IMR-90 (cell line): ENCODE results near the gene DCHS1. TPM values are rescaled to one million over a fixed set of nuclear protein-coding genes. Genes with fewer than 3 reads are reported as not detected.

Experiments
- ATAC-seq: fragments of 200-7000 bp; cut with Tn5 transposase; 2 replicates; pipeline ENCODE4 v1.9.1; 2020; ENCODE audit warnings: low read depth, mild to moderate bottlenecking, moderate library complexity
- BruUV-seq: library from RNA; stranded (reverse); fragments of 400-500 nt; replicated peaks from 2 replicates; lab custom pipeline; 2021; lab: Mats Ljungman, UMichigan
- CTCF ChIA-PET: fragments of 300-600 bp; formaldehyde crosslinking; extraction: SDS; loops from one replicate; lab custom pipeline; 2021; ENCODE audit warnings: antibody characterized with exemption; lab: Yijun Ruan, JAX
- POLR2A ChIA-PET: fragments of 300-600 bp; sonication (Branson Sonifier 250); formaldehyde crosslinking; loops from one replicate; lab custom pipeline; 2022; ENCODE audit warnings: antibody characterized with exemption; ENCODE audit not compliant: unreplicated experiment; lab: Charles Lee
- DNase-seq: peaks from one replicate; pipeline ENCODE4 v3.0.0; 2013
- H2AFZ ChIP-seq: replicated peaks from 2 replicates; pipeline ENCODE3; 2013; ENCODE audit warnings: low read length, mild to moderate bottlenecking; ENCODE audit not compliant: poor library complexity
- H2AK5ac ChIP-seq: 2 replicates; pipeline ENCODE4 v1.6.1; 2013; ENCODE audit warnings: low read depth, low read length, inconsistent platforms
- H2AK9ac ChIP-seq: replicated peaks from 2 replicates; pipeline ENCODE3; 2013; ENCODE audit warnings: mild to moderate bottlenecking, low read depth, low read length, moderate library complexity; ENCODE audit not compliant: poor library complexity
- H2BK120ac ChIP-seq: 2 replicates; pipeline ENCODE4 v1.6.1; 2013; ENCODE audit warnings: low read depth, low read length, inconsistent platforms
- H2BK15ac ChIP-seq: 3 replicates; pipeline ENCODE4 v1.6.1; 2013; ENCODE audit warnings: low read depth, low read length, inconsistent platforms
- H2BK20ac ChIP-seq: 2 replicates; pipeline ENCODE4 v1.6.1; 2013; ENCODE audit warnings: low read depth, mild to moderate bottlenecking, inconsistent platforms, low read length, moderate library complexity
- H2BK5ac ChIP-seq: 2 replicates; pipeline ENCODE4 v1.6.1; 2013; ENCODE audit warnings: mild to moderate bottlenecking, low read depth, low read length, inconsistent platforms; ENCODE audit not compliant: poor library complexity, severe bottlenecking
- H3K14ac ChIP-seq: replicated peaks from 2 replicates; pipeline ENCODE4 v1.6.1; 2013; ENCODE audit warnings: low read depth, low read length, inconsistent platforms
- H3K18ac ChIP-seq: 2 replicates; pipeline ENCODE4 v1.6.1; 2013; ENCODE audit warnings: low read depth, low read length, control low read depth
- H3K23ac ChIP-seq: 2 replicates; pipeline ENCODE4 v1.6.1; 2013; ENCODE audit warnings: low read depth, low read length, inconsistent platforms
- H3K27ac ChIP-seq: 2 replicates; pipeline ENCODE4 v1.5.1; 2013; ENCODE audit warnings: mild to moderate bottlenecking, control low read depth, low read length; ENCODE audit not compliant: insufficient read depth
- H3K27me3 ChIP-seq: 2 replicates; pipeline ENCODE4 v1.6.1; 2013; ENCODE audit warnings: low read length; ENCODE audit not compliant: control insufficient read depth, insufficient read depth
- H3K36me3 ChIP-seq: 2 replicates; pipeline ENCODE4 v1.6.1; 2013; ENCODE audit warnings: low read length, mixed read lengths; ENCODE audit not compliant: control insufficient read depth, insufficient read depth
- H3K4ac ChIP-seq: 2 replicates; pipeline ENCODE4 v1.6.1; 2013; ENCODE audit warnings: low read depth, low read length, inconsistent platforms
- H3K4me1 ChIP-seq: 2 replicates; pipeline ENCODE4 v1.6.1; 2013; ENCODE audit warnings: low read length, mixed read lengths; ENCODE audit not compliant: control insufficient read depth, insufficient read depth
- H3K4me2 ChIP-seq: 2 replicates; pipeline ENCODE4 v1.6.1; 2013; ENCODE audit warnings: low read depth, mild to moderate bottlenecking, control low read depth, low read length, moderate library complexity
- H3K4me3 ChIP-seq: 2 replicates; pipeline ENCODE4 v1.5.1; 2013; ENCODE audit warnings: low read depth, mild to moderate bottlenecking, control low read depth, low read length, moderate library complexity; ENCODE audit not compliant: insufficient read depth
- H3K56ac ChIP-seq: 2 replicates; pipeline ENCODE4 v1.6.1; 2013; ENCODE audit warnings: low read length, inconsistent platforms; ENCODE audit not compliant: insufficient read depth; ENCODE audit errors: extremely low read depth
- H3K79me1 ChIP-seq, 2 experiments: 2 replicates each; pipeline ENCODE4 v1.6.1; 2013; ENCODE audit warnings: low read length in 2 of 2, inconsistent platforms in 1 of 2, low read depth in 1 of 2
- H3K9ac ChIP-seq: 2 replicates; pipeline ENCODE4 v1.6.1; 2013; ENCODE audit warnings: low read depth, low read length, control low read depth
- H3K9me1 ChIP-seq: 2 replicates; pipeline ENCODE4 v1.6.1; 2013; ENCODE audit warnings: low read length, inconsistent platforms; ENCODE audit not compliant: insufficient read depth
- H3K9me3 ChIP-seq: 2 replicates; pipeline ENCODE4 v1.6.1; 2013; ENCODE audit warnings: low read length; ENCODE audit not compliant: control insufficient read depth, insufficient read depth
- H4K20me1 ChIP-seq: 2 replicates; pipeline ENCODE4 v1.6.1; 2013; ENCODE audit warnings: low read length, inconsistent platforms; ENCODE audit not compliant: insufficient read depth
- H4K5ac ChIP-seq: 2 replicates; pipeline ENCODE4 v1.6.1; 2013; ENCODE audit warnings: mild to moderate bottlenecking, low read depth, low read length, control low read depth
- H4K8ac ChIP-seq, 2 experiments: 2 replicates each; pipeline ENCODE4 v1.6.1; 2013; ENCODE audit warnings: low read depth in 2 of 2, low read length in 2 of 2, control low read depth in 1 of 2, inconsistent platforms in 1 of 2
- H4K91ac ChIP-seq: 2 replicates; pipeline ENCODE4 v1.6.1; 2013; ENCODE audit warnings: low read depth, low read length, inconsistent platforms; ENCODE audit not compliant: insufficient read depth
- FOS ChIP-seq: fragments of 150-350 bp; IDR thresholded peaks from 2 replicates; pipeline ENCODE4 v1.6.1; 2016; ENCODE audit warnings: low read depth, low read length
- MXI1 ChIP-seq: IDR thresholded peaks from 2 replicates; pipeline ENCODE4 v1.6.1; 2012; ENCODE audit warnings: low read depth, mild to moderate bottlenecking, low read length, moderate library complexity, borderline replicate concordance
- NFE2L2 ChIP-seq: fragments of 150-350 bp; IDR thresholded peaks from 2 replicates; pipeline ENCODE4 v1.6.1; 2016; ENCODE audit warnings: low read depth, mild to moderate bottlenecking, low read length
- POLR2A ChIP-seq: IDR thresholded peaks from 2 replicates; pipeline ENCODE4 v1.6.1; 2012; ENCODE audit warnings: mild to moderate bottlenecking, low read depth, low read length
- RCOR1 ChIP-seq: IDR thresholded peaks from 2 replicates; pipeline ENCODE4 v1.6.1; 2012; ENCODE audit warnings: mild to moderate bottlenecking, low read length, improper control_type of control experiment; ENCODE audit not compliant: insufficient replicate concordance
- RFX5 ChIP-seq: IDR thresholded peaks from 2 replicates; pipeline ENCODE4 v1.8.0; 2012; ENCODE audit warnings: low read depth, mild to moderate bottlenecking, low read length, moderate library complexity
- SMC3 ChIP-seq: fragments of 150-350 bp; IDR thresholded peaks from 2 replicates; pipeline ENCODE4 v1.6.1; 2016; ENCODE audit warnings: low read depth, mild to moderate bottlenecking, antibody characterized with exemption, low read length, moderate library complexity
- WGBS, 2 experiments: methylation state at CpG; one replicate each; pipeline versions ENCODE4 v1.1.5 to v1.1.7; 2013; ENCODE audit warnings: missing lambda C conversion rate in 2 of 2; ENCODE audit not compliant: insufficient read length in 1 of 2; ENCODE audit errors: extremely low coverage in 2 of 2; 5-methylcytosine and 5-hydroxymethylcytosine counted together
- dilution Hi-C: fragments of 300-500 bp; cut with HindIII; formaldehyde crosslinking; loops from one replicate; pipeline ENCODE4 v1.14.3; 2018; ENCODE audit warnings: low sequenced_read_pairs; ENCODE audit not compliant: unreplicated experiment
- in situ Hi-C: fragments of 300-500 bp; cut with MboI; formaldehyde crosslinking; loops from 3 replicates; pipeline ENCODE4 v1.14.3; 2019; ENCODE audit warnings: low sequenced_read_pairs, inconsistent platforms, mixed read lengths
- intact Hi-C: fragments of 100-400 bp; cut with micrococcal nuclease; formaldehyde crosslinking; loops from 2 replicates; pipeline ENCODE4 v1.10.0; 2022
- polyA plus RNA-seq, 3 experiments: library from polyadenylated mRNA; depleted of rRNA; stranded (reverse); fragments of >200 nt; gene quantifications; 2 replicates each; pipeline ENCODE4 v1.2.3, GENCODE V29; 2012; ENCODE audit warnings: low replicate concordance in 1 of 3
- total RNA-seq: library from RNA; depleted of rRNA; stranded (reverse); fragments of >200 nt; gene quantifications from 2 replicates; pipeline ENCODE4 v1.2.3, GENCODE V29; 2012

Gene DCHS1
- total and polyA plus RNA-seq, 2 of the 4 experiments (the other 2 are of a cell fraction), result 1.4 to 3.3 TPM

DNA sequence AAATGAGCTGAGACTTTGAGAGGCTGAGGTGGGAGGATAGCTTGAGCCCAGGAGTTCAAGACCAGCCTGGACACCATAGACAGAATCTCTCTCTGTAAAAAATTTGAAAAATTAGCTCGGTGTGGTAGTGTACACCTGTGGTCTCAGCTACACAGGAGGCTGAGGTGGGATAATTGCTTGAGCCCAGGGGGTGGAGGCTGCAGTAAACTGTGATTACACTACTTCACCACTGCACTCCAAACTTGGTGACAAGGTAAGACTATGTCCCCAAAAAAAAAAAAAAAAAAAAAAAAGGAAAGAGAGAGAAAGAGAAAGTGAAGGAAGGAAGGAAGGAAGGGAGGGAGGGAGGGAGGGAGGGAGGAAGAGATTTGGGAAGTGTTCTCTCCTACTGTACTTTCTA, 77.5 kb downstream of the DCHS1 start:
- Histone ChIP-seq H3K4ac (no peak overlapping the region), H3K4me2 (no peak overlapping the region), H2BK20ac (no peak overlapping the region), H3K27ac (no peak overlapping the region), H3K36me3 (no peaks in the 10 kb centered on the region), H3K9ac (no peak overlapping the region), H3K27me3 (no peaks in the 10 kb centered on the region), H2AK5ac (no peak overlapping the region), H2BK120ac (no peak overlapping the region), H2AK9ac (no peak overlapping the region), H4K8ac (no peak overlapping the region), H4K5ac (no peak overlapping the region), H3K14ac (no peak overlapping the region), H2BK5ac (no peak overlapping the region), H2BK15ac (no peak overlapping the region), H4K91ac (no peak overlapping the region), H3K18ac (no peak overlapping the region), H2AFZ (no peak overlapping the region), H3K56ac (no peak overlapping the region), H3K23ac (no peak overlapping the region), H3K4me3 (no peak overlapping the region), H4K20me1 (no peaks in the 10 kb centered on the region), H3K9me1 (peaks cover 10% of the 10 kb centered on the region; the same call in 1 of the 2 replicates), H3K9me3 (no peaks in the 10 kb centered on the region), H3K4me1 (peaks cover 4% of the 10 kb centered on the region; the same call in 1 of the 2 replicates), H3K79me1 (peaks cover 0 to 6% of the 10 kb centered on the region in 2 experiments; a peak in 2 of 4 replicates)
- BruUV-seq, result no TSS peak
- DNase-seq (no peak), ATAC-seq (no peak)
- dilution Hi-C loops, result no loop called here
- no peak for TF ChIP-seq POLR2A
- no peak for TF ChIP-seq MXI1
- no peak for TF ChIP-seq RCOR1
- no peak for TF ChIP-seq NFE2L2
- TF ChIP-seq RFX5, result no peak
- TF ChIP-seq FOS, result no peak
- no peak for TF ChIP-seq SMC3
- WGBS, 2 experiments, result no CpG with 5 or more reads among the region's 1 CpG
- ChIA-PET POLR2A (no interaction called here), CTCF (no interaction called here)
- intact Hi-C loops, result no loop called here
- in situ Hi-C loops, result no loop called here
